ENCODE data around the gene ELANE.

DNA sequence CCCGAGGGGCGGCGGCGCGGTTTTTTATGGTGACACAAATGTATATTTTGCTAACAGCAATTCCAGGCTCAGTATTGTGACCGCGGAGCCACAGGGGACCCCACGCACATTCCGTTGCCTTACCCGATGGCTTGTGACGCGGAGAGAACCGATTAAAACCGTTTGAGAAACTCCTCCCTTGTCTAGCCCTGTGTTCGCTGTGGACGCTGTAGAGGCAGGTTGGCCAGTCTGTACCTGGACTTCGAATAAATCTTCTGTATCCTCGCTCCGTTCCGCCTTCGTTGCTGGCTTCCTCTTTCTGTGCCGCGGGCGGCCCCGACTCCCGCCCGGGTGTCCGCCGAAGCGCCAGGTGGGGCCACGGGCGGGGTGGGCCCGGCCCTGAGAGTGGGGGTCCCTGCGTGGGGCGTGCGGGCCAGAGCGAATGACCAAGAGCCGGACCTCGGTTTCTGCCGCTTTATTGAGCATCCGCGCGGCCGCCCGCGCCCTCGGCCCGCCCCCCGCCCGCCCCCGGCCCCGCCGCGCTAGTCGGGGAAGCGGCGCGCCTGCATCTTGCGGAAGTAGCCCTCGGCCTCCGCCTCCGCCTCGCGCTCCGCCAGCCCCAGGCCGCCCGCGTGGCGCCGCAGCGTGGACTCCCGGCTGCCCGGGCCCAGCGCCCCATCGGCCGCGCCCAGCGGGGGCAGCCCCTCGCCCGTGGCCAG, 39.9 kb upstream of the ELANE start:
- TF ChIP-seq, protein P1, sequence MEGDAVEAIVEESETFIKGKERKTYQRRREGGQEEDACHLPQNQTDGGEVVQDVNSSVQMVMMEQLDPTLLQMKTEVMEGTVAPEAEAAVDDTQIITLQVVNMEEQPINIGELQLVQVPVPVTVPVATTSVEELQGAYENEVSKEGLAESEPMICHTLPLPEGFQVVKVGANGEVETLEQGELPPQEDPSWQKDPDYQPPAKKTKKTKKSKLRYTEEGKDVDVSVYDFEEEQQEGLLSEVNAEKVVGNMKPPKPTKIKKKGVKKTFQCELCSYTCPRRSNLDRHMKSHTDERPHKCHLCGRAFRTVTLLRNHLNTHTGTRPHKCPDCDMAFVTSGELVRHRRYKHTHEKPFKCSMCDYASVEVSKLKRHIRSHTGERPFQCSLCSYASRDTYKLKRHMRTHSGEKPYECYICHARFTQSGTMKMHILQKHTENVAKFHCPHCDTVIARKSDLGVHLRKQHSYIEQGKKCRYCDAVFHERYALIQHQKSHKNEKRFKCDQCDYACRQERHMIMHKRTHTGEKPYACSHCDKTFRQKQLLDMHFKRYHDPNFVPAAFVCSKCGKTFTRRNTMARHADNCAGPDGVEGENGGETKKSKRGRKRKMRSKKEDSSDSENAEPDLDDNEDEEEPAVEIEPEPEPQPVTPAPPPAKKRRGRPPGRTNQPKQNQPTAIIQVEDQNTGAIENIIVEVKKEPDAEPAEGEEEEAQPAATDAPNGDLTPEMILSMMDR (IDR thresholded peaks at IDR 0.05; ENCODE audit: borderline replicate concordance, extremely low read depth, low read length, poor library complexity, severe bottlenecking): no peak
- no peak for TF ChIP-seq EZH2 (IDR thresholded peaks at IDR 0.05; ENCODE audit: borderline replicate concordance, low read depth, low read length, severe bottlenecking)
